GM19372 (cell line): ENCODE data around the gene HSH2D.

Experiments
- ATAC-seq: cut with Tn5 transposase; IDR thresholded peaks from one replicate; pipeline ENCODE4 v1.9.1; 2021; ENCODE audit warnings: mild to moderate bottlenecking, low read depth, moderate library complexity; ENCODE audit not compliant: unreplicated experiment

The HSH2D gene

DNA sequence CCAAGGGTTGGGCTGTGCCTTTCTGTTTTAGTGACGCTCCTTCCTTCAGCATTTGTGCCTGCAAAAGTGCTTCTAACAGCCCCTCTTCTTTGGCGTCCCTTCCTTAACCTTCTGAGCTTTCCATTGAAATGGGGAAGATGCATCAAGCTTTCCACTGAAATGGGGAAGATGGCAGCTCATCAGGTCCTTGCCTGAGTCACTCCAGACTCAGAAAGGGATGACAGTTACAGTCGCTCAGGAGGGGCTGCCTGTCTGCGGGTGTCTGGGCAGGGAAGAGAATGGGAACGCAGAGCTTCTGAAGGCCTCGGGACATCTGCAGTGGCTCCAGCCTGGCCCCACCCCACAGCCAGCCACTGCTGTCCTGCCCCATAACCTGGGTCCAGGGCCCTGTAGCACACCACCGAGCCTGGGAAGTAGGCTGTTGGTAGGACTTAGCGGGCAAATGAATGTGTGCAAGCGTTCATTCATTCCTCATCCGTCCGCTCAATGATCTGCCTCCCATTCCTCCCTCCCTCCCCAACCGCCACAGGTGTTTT lies 64.1 kb downstream of the HSH2D start:
- no peak for ATAC-seq
